ENCODE measurements around the gene FXYD7.
"Not testable (repeated sequence)": the region's sequence is repeated elsewhere in the genome, so short reads cannot be mapped to it uniquely, and the experiment has no call there.

FXYD7 gene

GRCh38 chr19:35194012-35194984 is 51.2 kb downstream of the FXYD7 start:
- H3K9ac ChIP-seq (ENCODE audit: low read length in 5 of 5), result no peak overlapping the region
- peaks cover 0 to 4% (median 0%) of the 10 kb centered on the region in 5 donors for H3K4me1 ChIP-seq (ENCODE audit: control insufficient read depth in 5 of 5, insufficient read depth in 5 of 5, low read length in 5 of 5)
- H3K27me3 ChIP-seq (ENCODE audit: control insufficient read depth in 5 of 5, insufficient read depth in 4 of 5, low read length in 5 of 5), result no peaks in the 10 kb centered on the region
- H3K9me3 ChIP-seq (ENCODE audit: control insufficient read depth in 5 of 5, low read length in 5 of 5), result peaks cover 0 to 2% (median 0%) of the 10 kb centered on the region in 5 donors
- no peaks in the 10 kb centered on the region for H3K36me3 ChIP-seq (ENCODE audit: control insufficient read depth in 5 of 5, insufficient read depth in 5 of 5, low read length in 5 of 5)
- H3K27ac ChIP-seq (ENCODE audit: low read depth, low read length), result no peak overlapping the region
- H3K4me3 ChIP-seq (ENCODE audit: low read depth in 1 of 5, low read length in 5 of 5), result no peak overlapping the region

DNA sequence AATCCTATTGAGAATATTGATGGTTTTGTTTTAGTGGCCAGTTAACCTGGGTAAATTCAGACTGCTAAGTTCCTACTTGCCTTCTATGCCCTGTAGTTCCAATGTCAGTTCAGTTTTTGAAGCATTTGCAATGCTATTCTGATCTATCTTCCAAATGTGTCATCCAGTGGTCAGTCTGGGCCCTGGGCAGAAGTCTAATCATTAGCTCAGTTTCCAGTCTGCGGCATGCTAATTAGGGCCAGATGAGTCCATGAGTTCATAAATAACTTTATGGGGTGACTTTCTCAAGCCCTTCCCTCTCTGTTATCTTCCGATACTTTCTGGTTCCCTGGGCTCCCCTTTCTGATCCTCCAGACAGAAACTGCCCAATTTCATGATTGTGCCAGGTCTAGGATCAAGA is 52.8 kb downstream of the FXYD7 start:
- H3K9me3 ChIP-seq (ENCODE audit: control insufficient read depth in 5 of 5, low read length in 5 of 5), result peaks cover 0 to 2% (median 0%) of the 10 kb centered on the region in 5 donors
- no peak overlapping the region for H3K27ac ChIP-seq (ENCODE audit: low read depth, low read length)
- peaks cover 0 to 8% (median 0%) of the 10 kb centered on the region in 5 donors for H3K4me1 ChIP-seq (ENCODE audit: control insufficient read depth in 5 of 5, insufficient read depth in 5 of 5, low read length in 5 of 5)
- peaks cover 0 to 4% (median 0%) of the 10 kb centered on the region in 5 donors for H3K27me3 ChIP-seq (ENCODE audit: control insufficient read depth in 5 of 5, insufficient read depth in 4 of 5, low read length in 5 of 5)
- no peak overlapping the region for H3K9ac ChIP-seq (ENCODE audit: low read length in 5 of 5)
- H3K36me3 ChIP-seq (ENCODE audit: control insufficient read depth in 5 of 5, insufficient read depth in 5 of 5, low read length in 5 of 5), result no peaks in the 10 kb centered on the region
- no peak overlapping the region for H3K4me3 ChIP-seq (ENCODE audit: low read depth in 1 of 5, low read length in 5 of 5)

DNA sequence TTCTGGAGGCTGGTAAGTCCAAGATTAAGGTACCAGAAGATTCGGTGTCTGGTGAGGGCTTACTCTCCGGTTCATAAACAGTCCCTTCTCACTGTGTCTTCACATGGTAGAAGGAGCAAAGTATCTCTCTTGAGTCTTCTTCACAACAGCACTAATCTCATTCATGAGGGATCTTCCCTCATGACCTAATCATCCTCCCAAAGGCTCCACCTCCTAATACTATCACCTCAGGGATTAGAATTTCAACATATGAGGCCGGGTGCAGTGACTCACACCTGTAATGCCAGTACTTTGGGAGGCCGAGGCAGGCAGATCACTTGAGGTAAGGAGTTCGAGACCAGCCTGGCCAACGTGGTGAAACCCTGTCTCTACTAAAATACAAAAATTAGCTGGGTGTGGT is 53.8 kb downstream of the FXYD7 start:
- not testable (repeated sequence) for H3K36me3 ChIP-seq (ENCODE audit: control insufficient read depth in 5 of 5, insufficient read depth in 5 of 5, low read length in 5 of 5); H3K4me1 ChIP-seq (ENCODE audit: control insufficient read depth in 5 of 5, insufficient read depth in 5 of 5, low read length in 5 of 5); H3K9ac ChIP-seq (ENCODE audit: low read length in 5 of 5); H3K4me3 ChIP-seq (ENCODE audit: low read depth in 1 of 5, low read length in 5 of 5); H3K9me3 ChIP-seq (ENCODE audit: control insufficient read depth in 5 of 5, low read length in 5 of 5); H3K27ac ChIP-seq (ENCODE audit: low read depth, low read length); H3K27me3 ChIP-seq (ENCODE audit: control insufficient read depth in 5 of 5, insufficient read depth in 4 of 5, low read length in 5 of 5)

DNA sequence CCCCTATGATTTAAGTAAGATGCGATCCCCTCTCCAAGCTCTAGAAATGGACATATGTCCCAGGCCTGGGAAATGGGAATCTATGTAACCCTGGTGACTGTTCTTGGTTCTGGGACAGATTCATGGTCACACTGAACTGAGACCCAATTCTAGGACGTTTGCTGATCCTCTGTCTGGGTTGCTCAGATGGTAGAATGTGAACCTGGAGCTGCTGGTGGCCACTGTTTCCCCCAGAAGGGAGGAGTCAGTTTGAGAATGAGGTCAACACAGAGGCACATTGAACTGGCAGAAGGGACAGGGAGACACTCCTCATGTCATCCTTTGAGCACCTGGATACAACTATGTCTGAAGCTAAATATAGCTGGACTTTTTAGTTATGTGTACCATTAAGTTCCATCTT is 56.4 kb downstream of the FXYD7 start:
- no peak overlapping the region for H3K4me3 ChIP-seq (ENCODE audit: low read depth in 1 of 5, low read length in 5 of 5)
- H3K27me3 ChIP-seq (ENCODE audit: control insufficient read depth in 5 of 5, insufficient read depth in 4 of 5, low read length in 5 of 5), result peaks cover 0 to 4% (median 0%) of the 10 kb centered on the region in 5 donors
- H3K9me3 ChIP-seq (ENCODE audit: control insufficient read depth in 5 of 5, low read length in 5 of 5), result no peaks in the 10 kb centered on the region
- H3K9ac ChIP-seq (ENCODE audit: low read length in 5 of 5), result no peak overlapping the region
- no peak overlapping the region for H3K27ac ChIP-seq (ENCODE audit: low read depth, low read length)
- H3K36me3 ChIP-seq (ENCODE audit: control insufficient read depth in 5 of 5, insufficient read depth in 5 of 5, low read length in 5 of 5), result no peaks in the 10 kb centered on the region
- H3K4me1 ChIP-seq (ENCODE audit: control insufficient read depth in 5 of 5, insufficient read depth in 5 of 5, low read length in 5 of 5), result peaks cover 0 to 6% (median 3%) of the 10 kb centered on the region in 5 donors

DNA sequence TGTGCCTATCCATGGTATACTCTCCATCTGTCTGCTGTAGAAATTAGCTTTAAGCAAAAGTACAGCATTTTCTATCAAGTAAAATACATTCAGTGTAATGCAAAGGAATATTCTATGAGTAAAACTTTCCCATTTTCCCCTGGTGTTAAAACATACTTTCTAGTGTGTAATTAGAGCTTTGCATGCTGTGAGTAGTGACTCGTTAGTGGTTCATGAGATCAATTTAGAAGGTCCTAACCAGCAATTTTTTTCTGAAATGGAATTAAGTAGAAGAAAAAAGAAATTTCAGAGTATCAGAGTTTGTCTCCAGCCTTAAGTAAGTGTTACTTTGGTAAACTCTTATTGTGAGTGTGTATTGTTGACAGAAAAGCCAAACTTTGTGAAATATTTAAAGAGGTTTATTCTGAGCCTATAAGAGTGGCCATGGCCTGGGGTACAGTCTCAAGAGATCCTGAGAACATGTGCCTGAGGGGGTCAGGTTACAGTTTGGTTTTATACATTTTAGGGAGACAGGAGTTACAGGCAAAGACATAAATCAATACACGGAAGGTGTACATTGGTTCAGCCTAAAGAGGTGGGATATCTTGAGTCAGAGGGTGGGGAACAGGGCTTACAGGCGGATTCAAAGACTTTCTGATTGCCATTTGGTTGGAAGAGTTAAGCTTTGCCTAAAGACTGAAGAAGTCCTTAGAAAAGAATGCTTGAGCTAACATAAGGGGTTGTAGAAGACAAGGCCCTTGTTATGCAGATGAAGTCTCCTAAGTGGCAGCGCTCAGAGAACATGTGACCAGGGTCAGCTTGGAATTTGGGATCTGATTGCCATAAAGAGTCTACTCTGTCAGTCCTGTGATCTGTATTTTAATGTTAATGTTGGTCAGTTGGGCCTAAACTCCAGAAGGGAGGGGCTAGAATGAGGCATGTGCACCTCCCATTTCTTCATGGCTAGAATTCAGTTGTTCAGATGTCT is 60.0 kb downstream of the FXYD7 start:
- Histone ChIP-seq H3K4me3 (ENCODE audit: low read depth in 1 of 5, low read length in 5 of 5) (no peak overlapping the region), H3K9ac (ENCODE audit: low read length in 5 of 5) (no peak overlapping the region), H3K36me3 (ENCODE audit: control insufficient read depth in 5 of 5, insufficient read depth in 5 of 5, low read length in 5 of 5) (no peaks in the 10 kb centered on the region), H3K27ac (ENCODE audit: low read depth, low read length) (no peak overlapping the region), H3K9me3 (ENCODE audit: control insufficient read depth in 5 of 5, low read length in 5 of 5) (peaks cover 0 to under 1% (median under 1%) of the 10 kb centered on the region in 5 donors), H3K27me3 (ENCODE audit: control insufficient read depth in 5 of 5, insufficient read depth in 4 of 5, low read length in 5 of 5) (peaks cover 0 to 6% (median 2%) of the 10 kb centered on the region in 5 donors), H3K4me1 (ENCODE audit: control insufficient read depth in 5 of 5, insufficient read depth in 5 of 5, low read length in 5 of 5) (peaks cover 0 to 23% (median 3%) of the 10 kb centered on the region in 5 donors)
